K562 (cell line): ENCODE results near the gene SAMD4A.

Experiments used
- CREB1 ChIP-seq, 2 experiments: sonication (generic) in 1 of 2; formaldehyde crosslinking in 1 of 2; IDR thresholded peaks; 2 replicates each; pipeline versions ENCODE4 v1.6.1 to v1.8.0; 2012 to 2022; ENCODE audit warnings: inconsistent platforms in 1 of 2, mild to moderate bottlenecking in 1 of 2, missing genetic modification reagents in 1 of 2, moderate library complexity in 1 of 2
- MAZ ChIP-seq, 2 experiments: fragments of 450-650 bp in 1 of 2; sonication (generic) in 1 of 2; formaldehyde crosslinking; IDR thresholded peaks in 1 of 2; conservative IDR thresholded peaks in 1 of 2; 2 replicates each; pipeline versions ENCODE4 v1.4.0 to v1.5.0; 2020; ENCODE audit warnings: mild to moderate bottlenecking in 1 of 2, missing genetic modification reagents in 1 of 2
- NR3C1 ChIP-seq: sonication (generic); formaldehyde crosslinking; IDR thresholded peaks from 2 replicates; pipeline ENCODE4 v1.8.1; 2022; ENCODE audit warnings: missing genetic modification reagents
- SNRNP70 ChIP-seq: fragments of 200-400 bp; formaldehyde crosslinking; optimal IDR thresholded peaks from 2 replicates; pipeline ENCODE3; 2017; ENCODE audit warnings: low read depth, low read length
- ZNF408 ChIP-seq: fragments of 250-450 bp; sonication (Bioruptor Pico); IDR thresholded peaks from 2 replicates; pipeline ENCODE4 v1.4.0; 2020; ENCODE audit warnings: low read depth, mild to moderate bottlenecking, moderate library complexity
- TF ChIP-seq, protein P1 (sequence below): fragments of 250-450 bp; sonication (Bioruptor Pico); IDR thresholded peaks from 2 replicates; pipeline ENCODE4 v1.5.0; 2022; ENCODE audit warnings: mild to moderate bottlenecking
- TF ChIP-seq, protein P2 (sequence below): sonication (generic); formaldehyde crosslinking; IDR thresholded peaks from 2 replicates; pipeline ENCODE4 v1.5.0; 2020; ENCODE audit warnings: missing genetic modification reagents

DNA sequence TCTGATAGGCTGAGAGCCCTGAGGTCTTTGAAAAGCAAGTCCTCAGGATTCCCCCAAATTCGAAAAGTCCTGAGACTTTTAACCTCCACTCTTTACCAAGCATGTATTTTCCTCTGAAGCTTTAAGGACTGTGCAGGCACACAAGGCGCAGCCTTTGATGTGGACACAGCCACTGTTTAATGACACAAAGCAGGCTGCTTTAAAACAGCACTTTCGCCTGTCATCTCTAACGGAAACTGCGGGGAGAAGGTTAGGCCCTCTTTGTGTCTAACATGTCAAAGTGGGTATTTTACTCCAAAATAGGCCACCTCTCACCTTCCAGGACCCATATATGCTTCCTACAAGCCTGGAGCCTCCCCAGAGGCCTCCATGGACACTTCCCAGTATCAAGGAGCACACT, 176.5 kb downstream of the SAMD4A start:
- TF ChIP-seq, protein P1, sequence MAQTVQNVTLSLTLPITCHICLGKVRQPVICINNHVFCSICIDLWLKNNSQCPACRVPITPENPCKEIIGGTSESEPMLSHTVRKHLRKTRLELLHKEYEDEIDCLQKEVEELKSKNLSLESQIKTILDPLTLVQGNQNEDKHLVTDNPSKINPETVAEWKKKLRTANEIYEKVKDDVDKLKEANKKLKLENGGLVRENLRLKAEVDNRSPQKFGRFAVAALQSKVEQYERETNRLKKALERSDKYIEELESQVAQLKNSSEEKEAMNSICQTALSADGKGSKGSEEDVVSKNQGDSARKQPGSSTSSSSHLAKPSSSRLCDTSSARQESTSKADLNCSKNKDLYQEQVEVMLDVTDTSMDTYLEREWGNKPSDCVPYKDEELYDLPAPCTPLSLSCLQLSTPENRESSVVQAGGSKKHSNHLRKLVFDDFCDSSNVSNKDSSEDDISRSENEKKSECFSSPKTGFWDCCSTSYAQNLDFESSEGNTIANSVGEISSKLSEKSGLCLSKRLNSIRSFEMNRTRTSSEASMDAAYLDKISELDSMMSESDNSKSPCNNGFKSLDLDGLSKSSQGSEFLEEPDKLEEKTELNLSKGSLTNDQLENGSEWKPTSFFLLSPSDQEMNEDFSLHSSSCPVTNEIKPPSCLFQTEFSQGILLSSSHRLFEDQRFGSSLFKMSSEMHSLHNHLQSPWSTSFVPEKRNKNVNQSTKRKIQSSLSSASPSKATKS (CRISPR knock-in tag): no peak
- TF ChIP-seq, protein P2, sequence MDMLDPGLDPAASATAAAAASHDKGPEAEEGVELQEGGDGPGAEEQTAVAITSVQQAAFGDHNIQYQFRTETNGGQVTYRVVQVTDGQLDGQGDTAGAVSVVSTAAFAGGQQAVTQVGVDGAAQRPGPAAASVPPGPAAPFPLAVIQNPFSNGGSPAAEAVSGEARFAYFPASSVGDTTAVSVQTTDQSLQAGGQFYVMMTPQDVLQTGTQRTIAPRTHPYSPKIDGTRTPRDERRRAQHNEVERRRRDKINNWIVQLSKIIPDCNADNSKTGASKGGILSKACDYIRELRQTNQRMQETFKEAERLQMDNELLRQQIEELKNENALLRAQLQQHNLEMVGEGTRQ: no peak
- TF ChIP-seq CREB1 (IDR thresholded peaks at IDR 0.05): no peak
- TF ChIP-seq CREB1 (CRISPR knock-in tag; IDR thresholded peaks at IDR 0.05): no peak
- no peak for TF ChIP-seq ZNF408 (CRISPR knock-in tag)
- TF ChIP-seq NR3C1 (CRISPR knock-in tag): no peak
- TF ChIP-seq MAZ (CRISPR knock-in tag; conservative IDR thresholded peaks at IDR 0.05 in 1 of 2, IDR thresholded peaks at IDR 0.05 in 1 of 2): no peak
- no peak for TF ChIP-seq SNRNP70
